ENCODE results near the gene ZCCHC3.
"Not testable (repeated sequence)": the region's sequence is repeated elsewhere in the genome, so short reads cannot be mapped to it uniquely, and the experiment has no call there.

Gene ZCCHC3, protein sequence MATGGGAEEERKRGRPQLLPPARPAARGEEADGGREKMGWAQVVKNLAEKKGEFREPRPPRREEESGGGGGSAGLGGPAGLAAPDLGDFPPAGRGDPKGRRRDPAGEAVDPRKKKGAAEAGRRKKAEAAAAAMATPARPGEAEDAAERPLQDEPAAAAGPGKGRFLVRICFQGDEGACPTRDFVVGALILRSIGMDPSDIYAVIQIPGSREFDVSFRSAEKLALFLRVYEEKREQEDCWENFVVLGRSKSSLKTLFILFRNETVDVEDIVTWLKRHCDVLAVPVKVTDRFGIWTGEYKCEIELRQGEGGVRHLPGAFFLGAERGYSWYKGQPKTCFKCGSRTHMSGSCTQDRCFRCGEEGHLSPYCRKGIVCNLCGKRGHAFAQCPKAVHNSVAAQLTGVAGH

DNA sequence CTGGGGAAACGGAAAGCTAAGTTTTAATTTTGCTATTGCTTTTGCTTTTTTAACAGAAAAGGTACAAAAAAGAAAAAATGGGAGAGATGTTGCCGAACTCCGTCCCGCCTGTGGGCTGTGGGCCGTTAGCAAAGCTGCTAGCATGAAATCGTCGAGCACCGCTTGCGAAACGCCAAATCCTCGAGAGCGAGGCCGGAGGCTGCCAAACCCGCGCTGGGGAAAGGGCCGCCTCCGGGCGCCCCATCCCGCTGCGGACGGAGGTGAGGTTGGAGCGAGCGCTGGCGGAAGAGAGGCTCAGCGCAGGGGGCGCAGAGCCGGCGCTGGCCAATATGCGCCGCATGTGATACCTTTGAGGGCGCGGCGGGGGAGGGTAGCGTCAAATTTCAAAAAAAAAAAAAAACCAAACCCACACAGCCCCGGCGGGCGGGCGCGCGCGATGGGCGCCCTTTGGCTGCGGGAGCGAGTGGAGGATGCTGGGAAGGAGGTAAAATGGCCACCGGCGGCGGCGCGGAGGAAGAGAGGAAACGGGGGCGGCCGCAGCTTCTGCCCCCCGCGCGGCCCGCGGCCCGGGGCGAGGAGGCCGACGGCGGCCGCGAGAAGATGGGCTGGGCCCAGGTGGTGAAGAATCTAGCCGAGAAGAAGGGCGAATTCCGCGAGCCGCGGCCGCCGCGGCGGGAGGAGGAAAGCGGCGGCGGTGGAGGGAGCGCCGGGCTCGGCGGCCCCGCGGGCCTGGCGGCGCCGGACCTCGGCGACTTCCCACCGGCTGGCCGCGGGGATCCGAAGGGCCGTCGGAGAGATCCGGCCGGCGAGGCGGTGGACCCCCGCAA, at the start of gene ZCCHC3:
ZCCHC3 (plus strand) TSS at position 473 of the 827 bp plus-strand sequence; CDS start at position 490, 17 bp downstream.
- peak; percentile 91 for DNase-seq (ENCODE audit: low read depth)

DNA sequence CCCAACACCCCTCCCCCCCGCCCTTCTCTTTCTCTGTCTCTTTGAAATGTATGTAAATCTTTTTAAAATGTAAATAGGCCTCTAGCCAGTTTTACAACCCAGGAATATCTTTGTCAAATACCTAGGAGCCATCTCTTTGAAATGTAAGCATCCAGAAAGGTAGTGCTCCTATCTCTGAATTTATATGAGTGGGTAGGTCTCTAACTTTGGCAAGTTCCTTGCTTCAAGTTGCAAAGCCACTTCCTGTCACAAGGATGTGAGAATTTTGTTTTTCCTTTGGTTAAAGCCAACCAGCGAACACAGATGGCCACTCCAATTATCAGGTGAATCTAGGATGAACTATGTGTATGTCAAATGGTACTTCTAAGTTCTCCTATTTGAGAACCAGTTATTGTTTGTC, 46.0 kb upstream of the ZCCHC3 start:
- no peak for DNase-seq (ENCODE audit: low read depth)

DNA sequence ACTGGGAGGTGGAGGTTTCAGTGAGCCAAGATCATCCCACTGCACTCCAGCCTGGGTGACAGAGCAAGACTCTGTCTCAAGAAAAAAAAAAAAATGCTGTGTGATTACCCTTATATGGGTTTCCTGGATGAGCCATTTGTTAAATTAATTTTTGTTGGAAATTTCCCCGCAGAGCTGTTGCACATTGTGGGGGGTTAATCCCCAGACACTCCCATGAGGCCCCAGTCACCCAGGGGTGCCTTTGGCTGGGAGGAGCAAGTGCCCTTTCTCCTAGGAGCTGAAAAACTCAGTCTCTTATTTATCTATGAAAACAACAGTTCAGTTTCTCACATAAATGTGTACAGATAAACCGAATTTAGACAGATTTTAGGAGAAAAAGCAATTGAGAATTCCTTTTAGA, 44.6 kb upstream of the ZCCHC3 start:
- DNase-seq (ENCODE audit: low read depth), result no peak

DNA sequence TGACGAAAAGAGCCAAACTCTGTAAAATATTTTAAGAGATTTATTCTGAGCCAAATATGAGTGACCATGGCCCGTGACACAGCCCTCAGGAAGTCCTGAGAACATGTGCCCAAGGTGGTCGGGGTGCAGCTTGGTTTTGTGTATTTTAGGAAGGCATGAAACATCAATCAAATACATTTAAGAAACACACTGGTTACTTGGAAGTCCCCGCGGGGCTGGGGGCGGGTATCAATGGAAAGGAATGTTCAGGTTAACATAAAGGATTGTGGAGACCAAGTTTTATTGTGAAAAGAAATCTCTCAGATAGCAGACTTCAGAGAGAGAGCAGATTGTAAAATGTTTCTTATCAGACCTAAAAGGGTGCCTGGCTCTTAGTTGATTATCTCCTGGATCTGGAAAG, 43.9 kb upstream of the ZCCHC3 start:
- not testable (repeated sequence) for DNase-seq (ENCODE audit: low read depth)

DNA sequence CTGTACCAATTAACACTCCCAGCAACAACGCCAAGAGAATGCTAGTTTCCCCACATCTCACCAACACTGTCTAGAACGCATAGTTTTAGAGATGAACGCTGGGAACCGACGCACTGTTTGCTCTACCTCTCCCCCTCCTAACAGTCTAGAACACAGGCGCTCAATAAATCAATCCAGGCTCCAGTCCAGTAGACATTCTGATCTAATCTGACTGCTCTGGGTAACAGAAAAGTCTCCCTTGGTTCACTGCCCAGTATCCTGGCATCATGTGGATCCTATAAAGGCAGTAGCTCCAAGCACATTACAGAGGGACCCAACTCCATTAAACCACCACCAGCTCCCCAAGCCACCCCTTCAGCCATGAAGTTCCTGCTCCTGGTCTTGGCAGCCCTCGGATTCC, 40.0 kb upstream of the ZCCHC3 start, which contains the start of gene DEFB132:
DEFB132 (plus strand) TSS at position 306 of the 400 bp plus-strand sequence; CDS start at position 361, 55 bp downstream.
- DNase-seq (ENCODE audit: low read depth), result no peak

DNA sequence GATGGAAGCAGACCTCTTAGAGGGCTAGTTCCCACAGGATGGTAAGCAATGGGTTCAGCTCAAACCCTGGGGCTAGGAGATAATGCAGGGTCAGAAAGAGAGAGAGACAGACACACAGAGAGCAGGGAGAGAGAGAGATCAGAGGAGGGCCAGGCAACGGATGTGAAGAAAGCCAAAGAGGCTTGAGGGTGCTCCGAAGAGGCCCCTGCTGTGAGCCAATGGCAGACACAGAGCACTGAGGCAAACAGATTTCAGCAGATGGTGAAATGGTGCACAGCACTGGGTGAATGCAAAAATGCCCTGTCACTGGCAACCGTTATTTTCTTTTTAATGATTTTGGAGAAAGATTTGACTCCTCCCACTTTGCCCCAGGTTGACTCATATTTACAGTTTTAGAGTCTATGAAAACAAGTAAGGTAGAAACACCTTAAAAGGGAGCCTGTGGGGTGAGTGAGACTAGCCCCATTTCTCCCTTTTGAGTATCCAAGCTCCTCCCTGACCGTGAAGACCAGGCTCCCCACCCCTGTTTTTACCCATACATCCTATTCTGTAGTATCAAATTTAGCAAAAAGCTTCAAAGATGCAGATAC, 39.0 kb upstream of the ZCCHC3 start:
- no peak for DNase-seq (ENCODE audit: low read depth)

DNA sequence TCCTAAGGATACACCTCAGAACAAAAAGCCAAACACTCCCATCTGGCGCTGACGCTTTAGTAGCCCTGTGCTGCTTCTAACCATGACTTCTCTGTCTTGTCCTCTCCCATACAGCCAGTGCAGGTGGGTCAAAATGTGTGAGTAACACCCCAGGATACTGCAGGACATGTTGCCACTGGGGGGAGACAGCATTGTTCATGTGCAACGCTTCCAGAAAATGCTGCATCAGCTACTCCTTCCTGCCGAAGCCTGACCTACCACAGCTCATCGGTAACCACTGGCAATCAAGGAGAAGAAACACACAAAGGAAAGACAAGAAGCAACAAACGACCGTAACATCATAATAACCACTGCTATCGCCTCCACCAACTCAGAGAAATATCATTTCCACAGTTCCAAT, 38.4 kb upstream of the ZCCHC3 start:
- DNase-seq (ENCODE audit: low read depth), result no peak

DNA sequence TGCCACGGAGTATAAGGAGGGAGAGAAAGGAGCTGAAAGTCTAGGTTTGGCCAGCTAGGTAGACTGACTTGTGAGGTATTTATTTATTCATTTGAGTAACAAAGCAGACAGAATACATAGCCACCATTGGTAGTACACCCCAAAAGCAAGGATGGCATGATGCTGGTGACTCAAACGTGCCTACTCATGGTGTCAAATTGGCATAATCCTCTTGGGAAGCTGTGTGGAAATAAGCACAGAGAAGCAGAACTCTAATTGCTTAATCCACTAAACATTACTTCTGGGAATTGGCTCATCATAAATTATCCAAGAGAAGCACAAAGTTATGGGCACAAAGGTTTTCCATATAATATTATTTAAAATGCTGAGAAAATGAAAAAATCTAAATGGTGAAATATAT, 37.4 kb upstream of the ZCCHC3 start:
- DNase-seq (ENCODE audit: low read depth), result no peak

DNA sequence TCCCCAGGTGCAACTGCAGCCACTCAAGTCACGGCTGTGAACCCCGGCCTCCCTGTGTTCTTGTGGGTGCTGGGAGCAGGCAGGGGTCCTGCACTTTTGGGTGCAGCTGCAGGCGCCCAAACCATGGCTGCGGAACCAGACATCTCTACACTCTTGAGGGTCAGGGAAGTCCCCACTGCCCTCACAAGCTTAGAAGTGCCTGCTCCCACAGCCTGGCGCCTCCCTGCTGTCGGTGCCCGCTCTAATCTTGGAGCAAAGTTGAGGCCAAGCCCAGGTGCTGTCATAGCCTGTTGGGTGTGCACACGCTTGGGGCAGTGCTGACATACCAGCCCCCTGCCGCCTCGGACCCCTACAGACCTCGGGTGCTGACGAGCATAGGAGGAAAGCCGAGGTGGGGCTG, 33.7 kb upstream of the ZCCHC3 start:
- DNase-seq (ENCODE audit: low read depth), result no peak

DNA sequence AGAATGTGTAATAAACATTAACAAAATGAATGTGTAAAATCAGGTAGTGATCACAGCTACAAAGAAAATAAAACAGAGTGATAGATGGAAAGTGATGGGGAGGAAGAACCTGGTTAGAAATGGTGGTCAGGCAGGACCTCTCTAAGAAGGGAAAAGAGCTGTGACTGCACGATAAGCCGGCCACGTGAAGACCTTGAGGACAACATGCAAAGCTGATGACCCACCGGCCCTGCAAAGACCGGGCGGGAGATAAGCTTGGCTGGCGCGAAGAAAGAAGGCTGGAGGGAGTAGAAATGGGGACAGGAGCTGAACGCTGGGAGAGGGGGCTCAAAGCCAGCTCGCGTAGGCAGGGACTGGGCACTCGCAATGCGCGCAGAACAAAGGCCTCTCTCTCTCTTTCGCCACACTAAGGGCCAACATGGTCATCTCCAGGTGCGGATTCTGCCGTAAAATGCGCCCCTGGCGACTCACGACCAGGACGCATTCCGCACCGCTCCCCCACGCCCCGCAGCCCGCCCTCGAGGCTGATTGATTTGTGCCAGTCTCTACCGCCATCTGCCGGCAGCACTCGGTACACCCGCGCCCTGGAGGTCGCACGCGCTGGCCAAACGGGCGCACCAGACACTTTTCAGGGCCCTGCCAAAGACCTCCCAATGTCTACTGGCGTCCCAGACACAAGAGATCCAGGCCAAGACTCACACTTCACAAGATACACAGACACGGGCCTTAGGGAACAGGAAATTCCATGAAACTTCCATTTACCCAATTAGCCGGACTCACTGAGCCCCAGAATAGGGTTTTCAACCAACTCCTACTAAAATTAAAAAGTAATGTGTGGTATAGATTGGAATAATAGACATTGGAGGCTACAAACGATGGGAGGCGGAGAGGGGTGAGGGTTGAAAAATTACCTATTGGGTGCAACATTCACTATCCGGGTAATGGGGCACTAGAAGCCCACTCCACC, 30.5 kb upstream of the ZCCHC3 start:
- peak; percentile 24 for DNase-seq (ENCODE audit: low read depth)

DNA sequence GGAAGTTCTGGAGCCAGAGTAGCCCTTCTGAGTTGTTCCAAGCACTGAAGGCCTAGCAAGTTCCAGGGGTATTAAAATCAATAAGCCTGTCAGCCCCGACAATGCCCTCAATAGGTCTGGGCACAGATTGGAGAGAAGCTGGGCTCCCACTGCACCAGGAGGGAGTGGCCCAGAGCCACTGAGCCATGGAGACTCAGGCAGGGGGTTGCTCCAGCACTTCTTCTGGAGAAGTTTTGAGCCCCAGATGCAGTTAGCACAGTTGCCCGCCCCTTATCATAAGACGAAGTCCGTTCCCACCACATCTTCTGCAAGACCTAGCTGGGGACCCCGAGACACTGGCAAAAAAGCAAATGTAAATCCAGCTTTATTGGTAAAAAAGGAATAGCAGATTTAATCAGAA, 26.9 kb upstream of the ZCCHC3 start:
- no peak for DNase-seq (ENCODE audit: low read depth)

DNA sequence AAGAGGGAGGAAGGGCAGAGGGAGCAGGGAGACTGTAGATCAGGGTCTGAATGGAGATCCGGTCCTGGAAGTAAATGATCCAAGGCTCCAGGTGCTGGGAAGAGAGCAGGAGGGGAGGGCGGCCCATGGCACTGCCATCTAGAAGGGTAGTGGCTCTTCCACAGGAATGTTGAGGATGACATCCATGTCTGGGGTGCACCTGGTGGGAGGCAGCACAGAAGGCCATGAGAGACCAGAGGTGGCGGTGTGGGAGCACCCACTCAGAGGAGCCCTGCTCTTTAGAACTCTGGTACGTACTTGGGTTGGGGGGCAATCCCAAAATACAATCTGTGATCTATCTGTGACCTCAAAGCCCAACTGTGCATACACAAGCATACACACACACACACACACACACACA, 26.3 kb upstream of the ZCCHC3 start:
- no peak for DNase-seq (ENCODE audit: low read depth)

DNA sequence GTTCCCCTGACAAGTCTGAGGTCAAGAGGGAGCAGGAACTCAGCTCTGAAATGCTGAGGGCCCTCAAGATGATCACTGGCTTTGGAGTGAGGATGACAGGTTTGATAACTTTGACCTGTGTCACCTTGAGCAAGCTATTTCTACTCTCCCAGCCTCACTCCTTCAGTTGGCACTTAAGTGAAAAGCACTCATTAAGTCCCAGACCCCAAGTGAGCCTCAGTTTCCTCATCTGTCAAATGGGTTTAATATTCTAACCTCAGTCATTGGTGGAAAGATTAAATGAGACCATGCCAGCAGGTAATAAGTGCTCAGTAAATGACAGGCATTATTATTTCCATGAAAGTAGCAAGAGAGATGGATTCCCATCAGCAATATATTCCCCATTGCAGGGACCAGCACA, 25.8 kb upstream of the ZCCHC3 start:
- DNase-seq (ENCODE audit: low read depth), result no peak

DNA sequence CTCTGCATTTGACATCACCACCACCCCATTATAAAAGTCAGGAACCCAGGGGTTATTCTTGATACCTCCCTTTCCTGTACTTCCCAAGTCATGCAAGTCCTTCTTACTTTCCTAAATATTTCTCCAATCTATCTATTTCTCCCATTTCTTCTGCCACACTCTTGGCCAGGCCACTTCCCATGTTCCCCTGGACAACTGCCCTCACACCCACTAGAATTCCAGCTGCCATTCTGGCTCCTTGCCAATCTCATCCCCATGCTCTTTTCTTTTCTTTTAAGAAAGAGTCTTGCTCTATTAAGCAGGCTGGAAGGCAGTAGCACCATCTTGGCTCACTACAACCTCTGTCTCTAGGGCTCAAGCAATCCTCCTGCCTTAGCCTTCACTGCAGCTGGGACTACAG, 24.7 kb upstream of the ZCCHC3 start:
- DNase-seq (ENCODE audit: low read depth), result no peak

DNA sequence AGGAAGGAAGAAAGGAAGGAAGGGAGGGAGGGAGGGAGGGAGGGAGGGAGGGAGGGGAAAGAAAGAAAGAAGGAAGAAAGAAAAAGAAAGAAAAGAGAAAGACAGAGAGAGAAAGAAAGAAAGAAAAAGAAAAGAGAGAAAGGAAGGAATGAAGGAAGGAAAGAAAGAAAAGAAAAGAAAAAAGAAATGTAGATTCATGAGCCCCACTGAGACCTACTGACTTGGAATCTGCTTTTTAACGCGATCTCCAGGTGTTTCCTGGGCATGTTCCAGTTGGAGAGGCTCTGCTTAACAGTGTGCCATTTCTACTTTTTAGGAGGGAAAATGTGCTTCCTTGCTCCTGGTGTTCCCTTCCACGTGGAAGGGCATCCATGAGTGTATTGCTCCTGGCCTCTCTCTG, 23.5 kb upstream of the ZCCHC3 start:
- DNase-seq (ENCODE audit: low read depth), result no peak

DNA sequence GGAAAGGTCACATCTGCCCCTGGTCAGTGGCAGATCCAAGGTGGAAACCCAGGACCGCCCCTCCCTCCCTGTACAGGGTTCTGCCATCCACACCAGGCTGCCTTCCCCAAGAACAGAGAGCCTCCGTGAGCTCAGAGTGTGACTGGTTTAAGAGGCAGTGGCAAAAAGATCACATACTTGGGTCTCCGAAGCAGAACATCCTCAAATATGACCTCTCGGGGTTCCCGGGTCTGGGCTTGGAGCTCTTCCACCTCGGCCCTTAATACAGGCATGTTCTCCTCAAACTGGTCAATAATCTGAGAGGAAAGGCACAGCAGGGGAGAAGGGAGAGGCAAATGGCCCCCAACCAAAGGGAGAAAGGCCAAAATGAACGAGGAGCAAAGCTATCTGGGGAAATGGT, 21.6 kb upstream of the ZCCHC3 start:
- DNase-seq (ENCODE audit: low read depth), result no peak

DNA sequence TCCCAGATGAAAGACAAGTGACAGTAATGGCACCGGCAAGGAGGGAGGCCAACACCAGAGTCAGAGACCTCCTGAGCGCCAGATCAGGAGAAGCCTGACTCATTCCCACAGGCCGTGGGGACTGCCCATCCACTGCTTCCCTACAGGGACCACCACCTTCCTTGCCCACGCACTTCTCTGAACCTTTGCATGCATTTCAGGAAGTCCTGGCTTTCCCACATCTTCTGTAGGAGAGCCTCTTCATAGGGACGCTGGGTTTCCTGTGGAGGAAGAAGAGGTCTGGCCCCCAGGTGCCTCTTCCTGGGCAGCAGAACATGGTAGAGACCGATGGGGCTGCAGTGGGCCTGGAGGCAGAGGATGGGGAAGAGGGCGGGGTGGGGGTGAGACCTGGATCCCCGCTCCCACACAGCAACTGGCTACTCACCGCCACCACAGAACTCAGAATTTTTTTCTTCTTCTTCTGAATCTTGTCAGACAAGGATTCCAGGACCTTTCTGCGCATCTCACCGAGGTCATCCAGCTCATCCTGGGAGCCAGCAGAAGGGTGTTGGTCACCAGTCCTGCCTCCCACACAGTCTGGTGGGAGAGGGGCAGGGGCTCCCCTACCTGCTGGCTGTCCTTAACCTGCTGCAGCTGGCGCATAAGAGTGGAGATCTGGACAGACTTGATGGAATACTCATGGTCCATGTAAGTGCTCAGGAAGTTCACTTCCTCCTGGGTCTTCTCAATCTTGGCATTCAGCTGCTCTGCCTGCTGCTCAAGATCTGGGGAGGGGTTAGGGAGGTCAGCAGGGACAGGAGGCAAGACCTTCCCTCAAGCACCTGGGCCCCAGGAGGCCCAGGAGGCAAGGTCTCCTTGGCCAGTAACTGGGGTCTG, 20.5 kb upstream of the ZCCHC3 start:
- no peak for DNase-seq (ENCODE audit: low read depth)

DNA sequence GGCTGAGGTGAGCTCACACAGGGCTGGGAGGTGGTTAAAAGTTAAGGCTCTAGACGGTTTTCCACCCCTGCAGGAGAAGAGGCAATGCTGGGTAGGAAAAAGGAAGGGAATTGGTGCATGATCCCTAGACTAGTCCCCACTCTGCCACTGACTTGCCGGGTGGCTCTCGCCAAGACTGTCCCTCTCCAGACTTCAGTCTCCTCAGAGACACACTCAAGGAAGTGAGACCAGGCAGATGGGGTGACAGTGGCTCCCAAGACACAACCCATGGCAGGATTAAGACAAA, 19.9 kb upstream of the ZCCHC3 start:
- DNase-seq (ENCODE audit: low read depth), result no peak

DNA sequence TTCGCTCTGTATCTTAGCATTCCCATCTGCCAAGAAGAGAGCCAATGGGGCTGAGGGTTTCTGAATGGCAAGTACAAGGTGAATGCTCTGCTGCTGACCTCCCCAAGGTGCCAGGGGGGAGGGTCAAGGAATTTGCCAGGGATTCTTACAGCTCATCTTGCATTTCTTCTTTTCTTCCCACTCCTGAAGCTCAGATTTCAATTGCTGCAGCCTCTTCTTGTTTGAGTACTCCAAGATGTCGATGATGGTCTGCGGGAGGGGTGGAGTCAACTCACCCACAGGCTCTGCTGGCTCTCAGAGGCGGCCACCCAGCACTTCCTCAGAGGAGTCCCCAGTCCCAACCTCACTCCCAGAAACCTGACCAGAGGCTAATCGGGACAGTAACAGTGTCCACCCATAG, 19.2 kb upstream of the ZCCHC3 start:
- no peak for DNase-seq (ENCODE audit: low read depth)

DNA sequence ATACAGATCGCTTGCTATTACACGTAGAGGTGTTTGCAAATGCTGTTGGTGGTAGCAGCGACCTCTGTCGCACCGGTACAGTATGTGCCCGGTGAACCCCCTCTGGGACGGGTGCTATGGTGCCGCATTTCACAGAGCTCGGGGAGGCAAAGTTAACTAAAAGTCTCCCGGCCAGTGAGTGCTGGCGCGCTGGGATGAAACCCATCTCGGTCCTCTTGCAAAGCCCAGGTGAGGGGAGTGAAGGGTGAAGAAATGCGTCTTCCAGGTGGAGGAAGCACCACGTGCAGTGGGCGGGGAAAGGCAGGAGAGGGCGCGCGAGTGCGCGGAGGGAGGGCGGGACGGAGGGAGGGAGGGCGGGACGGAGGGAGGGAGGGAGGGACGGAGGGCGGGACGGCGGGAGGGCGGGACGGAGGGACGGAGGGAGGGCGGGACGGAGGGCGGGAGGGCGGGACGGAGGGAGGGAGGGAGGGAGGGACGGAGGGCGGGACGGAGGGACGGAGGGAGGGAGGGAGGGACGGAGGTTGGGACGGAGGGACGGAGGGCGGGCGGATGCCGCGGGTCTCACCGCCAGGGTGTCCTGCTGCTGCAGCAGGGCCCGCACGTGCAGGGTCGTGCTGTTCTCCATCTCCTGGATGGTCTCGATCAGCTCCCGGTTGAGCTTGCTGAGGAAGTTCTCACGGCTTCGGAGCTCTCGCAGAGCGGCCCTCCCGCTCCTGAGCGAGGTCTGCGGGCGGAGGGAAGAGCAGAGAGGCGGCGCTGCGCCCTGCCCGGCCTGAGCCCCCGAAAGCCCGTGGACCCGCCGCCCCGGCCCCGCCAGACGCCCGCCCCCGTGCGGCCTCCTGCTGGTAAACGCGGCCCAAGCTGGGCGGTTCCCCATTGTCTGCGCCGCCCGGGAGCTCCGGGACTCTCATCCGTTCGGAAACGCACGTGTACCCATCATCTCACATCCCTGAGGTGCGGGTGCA, 18.5 kb upstream of the ZCCHC3 start:
- DNase-seq (ENCODE audit: low read depth), result no peak

Data from GM04504 (cell line).